GM06990 (cell line): ENCODE results near the gene CDH8.

Experiments
- DNase-seq: peaks from one replicate; pipeline ENCODE4 v3.0.0-alpha.2; 2011; ENCODE audit not compliant: insufficient read length; ENCODE audit errors: extremely low read depth
- H3K27me3 ChIP-seq: replicated peaks from 2 replicates; pipeline ENCODE4 v1.6.0; 2011; ENCODE audit warnings: low read length; ENCODE audit not compliant: control insufficient read depth, insufficient read depth
- H3K36me3 ChIP-seq: 2 replicates; pipeline ENCODE4 v1.5.1; 2011; ENCODE audit warnings: low read length; ENCODE audit not compliant: control insufficient read depth, insufficient read depth
- H3K4me3 ChIP-seq: replicated peaks from 2 replicates; pipeline ENCODE4 v1.5.1; 2011; ENCODE audit warnings: low read depth, mild to moderate bottlenecking, control low read depth, low read length
- TF ChIP-seq, protein P1 (sequence below): IDR thresholded peaks from 2 replicates; pipeline ENCODE4 v1.5.1; 2011; ENCODE audit warnings: low read length, control low read depth, mild to moderate bottlenecking, inconsistent platforms; ENCODE audit not compliant: insufficient read depth, poor library complexity, severe bottlenecking

Gene CDH8

DNA sequence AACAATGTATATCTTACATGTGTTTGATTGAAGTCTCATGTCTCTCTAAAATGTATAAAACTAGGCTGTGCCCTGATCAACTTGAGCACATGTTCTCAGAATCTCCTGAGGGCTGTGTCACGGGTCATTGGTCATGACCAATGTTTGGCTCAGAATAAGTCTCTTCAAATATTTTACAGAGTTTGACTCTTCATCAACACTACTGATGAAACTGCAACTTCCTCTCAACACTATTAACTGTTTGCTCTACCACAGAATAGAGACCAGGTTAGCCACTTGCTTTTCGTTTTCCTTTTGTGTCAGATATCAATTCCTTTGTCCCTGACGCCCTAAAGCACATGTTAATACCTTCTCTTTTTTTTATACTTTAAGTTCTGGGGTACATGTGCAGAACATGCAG lies 358.1 kb downstream of the CDH8 start:
- TF ChIP-seq, protein P1, sequence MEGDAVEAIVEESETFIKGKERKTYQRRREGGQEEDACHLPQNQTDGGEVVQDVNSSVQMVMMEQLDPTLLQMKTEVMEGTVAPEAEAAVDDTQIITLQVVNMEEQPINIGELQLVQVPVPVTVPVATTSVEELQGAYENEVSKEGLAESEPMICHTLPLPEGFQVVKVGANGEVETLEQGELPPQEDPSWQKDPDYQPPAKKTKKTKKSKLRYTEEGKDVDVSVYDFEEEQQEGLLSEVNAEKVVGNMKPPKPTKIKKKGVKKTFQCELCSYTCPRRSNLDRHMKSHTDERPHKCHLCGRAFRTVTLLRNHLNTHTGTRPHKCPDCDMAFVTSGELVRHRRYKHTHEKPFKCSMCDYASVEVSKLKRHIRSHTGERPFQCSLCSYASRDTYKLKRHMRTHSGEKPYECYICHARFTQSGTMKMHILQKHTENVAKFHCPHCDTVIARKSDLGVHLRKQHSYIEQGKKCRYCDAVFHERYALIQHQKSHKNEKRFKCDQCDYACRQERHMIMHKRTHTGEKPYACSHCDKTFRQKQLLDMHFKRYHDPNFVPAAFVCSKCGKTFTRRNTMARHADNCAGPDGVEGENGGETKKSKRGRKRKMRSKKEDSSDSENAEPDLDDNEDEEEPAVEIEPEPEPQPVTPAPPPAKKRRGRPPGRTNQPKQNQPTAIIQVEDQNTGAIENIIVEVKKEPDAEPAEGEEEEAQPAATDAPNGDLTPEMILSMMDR, result no peak
- no peak for DNase-seq
- Histone ChIP-seq H3K36me3 (no peaks in the 10 kb centered on the region), H3K27me3 (no peaks in the 10 kb centered on the region), H3K4me3 (no peak overlapping the region)

DNA sequence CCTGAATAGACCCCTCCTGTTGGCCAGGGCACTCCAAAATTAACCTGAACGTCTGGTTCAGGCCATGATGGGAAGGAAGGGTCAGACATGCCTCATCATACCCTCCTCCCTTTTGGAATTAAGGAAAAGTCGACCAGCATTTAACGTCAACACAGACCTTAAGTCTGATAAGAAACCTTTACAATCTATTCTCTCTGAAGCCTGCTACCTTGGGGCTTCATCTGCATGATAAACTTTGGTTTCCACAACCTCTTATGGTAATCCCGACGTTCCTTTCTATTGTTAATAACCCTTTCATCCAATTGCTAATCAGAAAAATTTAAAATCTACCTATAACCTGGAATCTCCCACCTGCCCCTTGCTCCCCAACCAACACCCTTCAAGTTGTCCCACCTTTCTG lies 358.5 kb downstream of the CDH8 start:
- DNase-seq, result no peak
- TF ChIP-seq, protein P1, result no peak
- H3K27me3 ChIP-seq, result no peaks in the 10 kb centered on the region
- H3K36me3 ChIP-seq, result no peaks in the 10 kb centered on the region
- H3K4me3 ChIP-seq, result no peak overlapping the region

DNA sequence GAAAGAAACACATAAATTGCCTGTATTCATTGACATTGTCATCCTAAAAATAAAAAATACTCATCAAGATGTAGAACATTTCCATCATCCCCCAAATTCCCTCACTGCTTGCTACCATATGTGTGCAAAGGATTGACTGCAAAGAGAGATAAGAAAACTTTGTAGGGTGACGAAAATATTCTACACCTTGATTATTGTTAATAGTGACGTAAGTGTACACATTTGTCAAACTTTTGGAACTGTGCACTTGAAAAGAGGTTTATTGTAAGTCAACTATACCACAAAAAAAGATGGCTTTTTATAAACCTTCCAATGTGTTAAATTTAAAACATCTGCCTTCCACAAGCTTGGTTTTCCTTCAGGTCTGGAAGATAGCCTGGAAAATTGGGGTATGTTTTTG lies 359.5 kb downstream of the CDH8 start:
- no peak for DNase-seq
- no peaks in the 10 kb centered on the region for H3K36me3 ChIP-seq
- no peak overlapping the region for H3K4me3 ChIP-seq
- TF ChIP-seq, protein P1, result no peak
- H3K27me3 ChIP-seq, result no peaks in the 10 kb centered on the region

DNA sequence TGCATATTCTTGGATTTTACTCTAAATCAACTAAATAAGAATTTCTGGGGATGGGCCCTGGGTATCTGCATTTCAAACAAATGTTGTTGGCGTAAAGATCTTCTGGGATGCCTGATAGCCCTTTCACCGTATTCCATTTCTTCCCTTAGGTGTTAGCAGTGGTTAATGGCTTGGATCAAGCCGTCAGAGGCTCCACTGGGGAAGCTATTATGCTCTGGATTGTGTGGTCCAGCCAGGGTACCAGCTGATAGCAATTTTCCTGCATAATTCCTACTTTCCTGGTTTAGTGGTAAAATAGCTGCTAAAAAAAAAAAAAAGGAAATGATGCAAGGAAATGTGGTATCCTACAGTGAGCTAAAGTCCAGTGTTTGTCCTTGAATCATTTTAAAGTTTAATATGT lies 365.1 kb downstream of the CDH8 start:
- TF ChIP-seq, protein P1, result no peak
- no peak overlapping the region for H3K4me3 ChIP-seq
- no peak for DNase-seq
- no peaks in the 10 kb centered on the region for H3K27me3 ChIP-seq
- H3K36me3 ChIP-seq, result no peaks in the 10 kb centered on the region

DNA sequence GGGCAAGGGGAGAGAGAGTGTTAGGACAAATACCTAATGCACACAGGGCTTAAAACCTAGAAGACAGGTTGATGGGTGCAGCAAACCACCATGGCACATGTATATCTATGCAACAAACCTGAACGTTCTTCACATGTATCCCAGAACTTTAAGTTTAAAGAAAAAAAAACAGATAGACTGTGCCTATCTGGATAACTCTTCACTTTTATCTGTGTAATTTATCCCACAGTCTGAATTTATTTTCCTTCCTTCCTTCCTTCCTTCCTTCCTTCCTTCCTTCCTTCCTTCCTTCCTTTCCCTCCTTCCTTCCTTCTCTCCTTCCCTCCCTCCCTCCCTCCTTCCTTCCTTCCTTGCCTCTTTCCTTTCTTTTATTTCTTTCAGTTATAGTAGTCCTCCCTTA lies 370.7 kb downstream of the CDH8 start:
- Histone ChIP-seq H3K36me3 (no peaks in the 10 kb centered on the region), H3K4me3 (no peak overlapping the region), H3K27me3 (no peaks in the 10 kb centered on the region)
- no peak for DNase-seq
- TF ChIP-seq, protein P1, result no peak

DNA sequence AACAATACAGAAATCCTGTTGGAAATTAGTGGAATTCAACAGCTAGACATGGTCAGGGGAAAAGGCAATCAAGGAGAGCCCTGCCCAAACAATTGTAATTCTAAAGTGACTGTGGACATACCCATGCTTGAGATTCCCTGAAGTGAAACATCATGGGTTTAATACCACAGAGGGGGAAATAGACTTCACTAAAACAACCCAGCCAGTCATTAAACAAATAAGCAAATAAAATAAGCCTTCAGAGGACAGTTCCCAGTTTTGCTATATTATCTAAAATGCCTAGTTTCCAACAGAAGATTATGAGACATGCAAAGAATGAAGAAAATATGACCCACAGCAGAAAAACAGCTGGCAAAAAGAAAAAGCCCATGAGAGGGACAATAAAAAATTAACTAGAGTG lies 376.3 kb downstream of the CDH8 start:
- Histone ChIP-seq H3K27me3 (no peaks in the 10 kb centered on the region), H3K36me3 (no peaks in the 10 kb centered on the region), H3K4me3 (no peak overlapping the region)
- TF ChIP-seq, protein P1, result no peak
- no peak for DNase-seq
